HepG2 (cell line): ENCODE results near the gene RLN3. TPM values are rescaled to one million over a fixed set of nuclear protein-coding genes. Genes with fewer than 3 reads are reported as not detected.

Source experiments
- ATAC-seq: fragments of 200-7000 bp; cut with Tn5 transposase; 3 replicates; pipeline ENCODE4 v1.9.1; 2020; ENCODE audit warnings: mild to moderate bottlenecking, moderate library complexity
- BruUV-seq: library from RNA; stranded (reverse); fragments of 400-500 nt; replicated peaks from 2 replicates; lab custom pipeline; 2021; lab: Mats Ljungman, UMichigan
- CTCF ChIA-PET: fragments of 300-600 bp; formaldehyde crosslinking; extraction: SDS; loops from one replicate; lab custom pipeline; 2021; ENCODE audit warnings: low total read pairs, inconsistent platforms, low intra/inter-chr PET ratio; lab: Yijun Ruan, JAX
- POLR2A ChIA-PET: fragments of 350-600 bp; sonication (Branson Sonifier 250); formaldehyde crosslinking; loops from one replicate; lab custom pipeline; 2020; ENCODE audit warnings: antibody characterized with exemption, inconsistent platforms; lab: Yijun Ruan, JAX
- DNase-seq: peaks from one replicate; pipeline ENCODE4 v3.0.0-alpha.2; 2015; ENCODE audit warnings: low spot score
- FAIRE-seq: peaks from 3 replicates; lab custom pipeline; 2011; peaks lifted over from hg19 to GRCh38; lab: Jason Lieb, UNC
- H2AFZ ChIP-seq: one replicate; pipeline ENCODE4 v1.6.1; 2011; ENCODE audit warnings: low read length, inconsistent platforms
- H3K27ac ChIP-seq: fragments of 300-600 bp; 3 replicates; pipeline ENCODE4 v1.8.0; 2011; ENCODE audit warnings: mixed run types, mild to moderate bottlenecking, mixed read lengths, low read length, inconsistent platforms; ENCODE audit not compliant: insufficient read depth; ENCODE audit errors: extremely low read length
- H3K27me3 ChIP-seq, 2 experiments: fragments of 200-600 bp in 1 of 2; 2 replicates in 1 of 2; 3 replicates in 1 of 2; pipeline versions ENCODE4 v1.6.0 to v1.8.0; 2011; ENCODE audit warnings: low read length in 2 of 2, mild to moderate bottlenecking in 2 of 2, moderate library complexity in 2 of 2, inconsistent platforms in 1 of 2; ENCODE audit not compliant: insufficient read depth in 2 of 2, control insufficient read depth in 1 of 2
- H3K36me3 ChIP-seq, 2 experiments: fragments of 200-600 bp in 1 of 2; replicated peaks in 1 of 2; 2 replicates in 1 of 2; 3 replicates in 1 of 2; pipeline versions ENCODE4 v1.5.1 to v1.8.0; 2011; ENCODE audit warnings: low read length in 2 of 2, inconsistent platforms in 1 of 2; ENCODE audit not compliant: insufficient read depth in 2 of 2, control insufficient read depth in 1 of 2
- H3K4me1 ChIP-seq: 2 replicates; pipeline ENCODE4 v1.5.1; 2012; ENCODE audit warnings: low read length, inconsistent platforms; ENCODE audit not compliant: insufficient read depth
- H3K4me2 ChIP-seq: 2 replicates; pipeline ENCODE4 v1.6.0; 2011; ENCODE audit warnings: low read depth, low read length, inconsistent platforms
- H3K4me3 ChIP-seq, 3 experiments: fragments of 200-600 bp in 1 of 3; sonication (generic), shearing (Covaris generic) in 1 of 3; replicated peaks in 1 of 3; 2 replicates each; pipeline ENCODE4 v1.5.1; 2011 to 2016; ENCODE audit warnings: low read length in 3 of 3, inconsistent platforms in 2 of 3, low read depth in 2 of 3, mild to moderate bottlenecking in 2 of 3, control low read depth in 1 of 3, mixed read lengths in 1 of 3; ENCODE audit not compliant: insufficient read depth in 1 of 3
- H3K79me2 ChIP-seq: one replicate; pipeline ENCODE4 v1.6.1; 2011; ENCODE audit warnings: low read length, inconsistent platforms; ENCODE audit not compliant: insufficient read depth
- H3K9ac ChIP-seq: 2 replicates; pipeline ENCODE4 v1.6.0; 2011; ENCODE audit warnings: mild to moderate bottlenecking, low read depth, low read length, inconsistent platforms; ENCODE audit not compliant: insufficient read depth
- H3K9me3 ChIP-seq: 2 replicates; pipeline ENCODE4 v1.5.1; 2012; ENCODE audit warnings: mild to moderate bottlenecking, low read length
- H4K20me1 ChIP-seq: 2 replicates; pipeline ENCODE4 v1.6.0; 2011; ENCODE audit warnings: inconsistent platforms, mild to moderate bottlenecking, low read length, moderate library complexity; ENCODE audit not compliant: insufficient read depth
- XBP1 ChIP-seq: sonication (generic); formaldehyde crosslinking; IDR thresholded peaks from 2 replicates; pipeline ENCODE4 v1.5.0; 2020; ENCODE audit warnings: missing genetic modification reagents
- ZBTB37 ChIP-seq: sonication (generic); formaldehyde crosslinking; IDR thresholded peaks from 2 replicates; pipeline ENCODE4 v1.4.0; 2020; ENCODE audit warnings: mild to moderate bottlenecking, missing genetic modification reagents
- ZFP36 ChIP-seq: fragments of 150-350 bp; IDR thresholded peaks from 2 replicates; pipeline ENCODE4 v1.6.1; 2018; ENCODE audit warnings: borderline replicate concordance, low read length, low read depth; ENCODE audit not compliant: partially characterized antibody
- ZNF24 ChIP-seq: fragments of 450-650 bp; IDR thresholded peaks from 2 replicates; pipeline ENCODE4 v1.6.1; 2017; ENCODE audit warnings: antibody characterized with exemption, mild to moderate bottlenecking
- ZNF674 ChIP-seq: sonication (generic); formaldehyde crosslinking; IDR thresholded peaks from 2 replicates; pipeline ENCODE4 v1.5.0; 2020; ENCODE audit warnings: low read depth, mild to moderate bottlenecking, missing genetic modification reagents
- WGBS: methylation state at CpG from one replicate; pipeline ENCODE4 v1.1.6; 2017; ENCODE audit warnings: low lambda C conversion rate; 5-methylcytosine and 5-hydroxymethylcytosine counted together
- in situ Hi-C: cut with HindIII; loops from 2 replicates; pipeline ENCODE4 v1.10.0; 2017; ENCODE audit warnings: low pct_unique_long_range_greater_than_20kb; ENCODE audit not compliant: extremely low pct_ligation_motif_present
- intact Hi-C: fragments of 100-400 bp; cut with micrococcal nuclease; formaldehyde crosslinking; loops from one replicate; pipeline ENCODE4 v1.10.0; 2022; ENCODE audit not compliant: unreplicated experiment
- polyA plus RNA-seq, 8 experiments: library from polyadenylated mRNA; depleted of rRNA in 3 of 8; stranded (reverse) in 7 of 8; unstranded in 1 of 8; fragments of >200 nt; fragmentation: Illumina TruSeq in 4 of 8; extraction: Trizol in 4 of 8; gene quantifications; 2 replicates each; pipeline versions ENCODE4 v1.2.1 to v1.2.3, GENCODE V29; 2011 to 2016; ENCODE audit warnings: low read depth in 4 of 8, missing spikeins in 1 of 8, mixed read lengths in 1 of 8; ENCODE audit not compliant: insufficient read depth in 1 of 8
- total RNA-seq, 5 experiments: library from RNA; depleted of rRNA; stranded (reverse); fragments of >200 nt; fragmentation: Illumina TruSeq; extraction: Trizol; gene quantifications; 2 replicates each; pipeline ENCODE4 v1.2.3, GENCODE V29; 2016; ENCODE audit warnings: low read depth in 1 of 5

Gene RLN3
- total and polyA plus RNA-seq, 2 of the 13 experiments (the other 11 are each of a cell fraction or from before 2014, with no cell fraction given), result not detected

GRCh38 chr19:14078411-14078810 is 50.5 kb downstream of the RLN3 start:
- in situ Hi-C loops (no loop called here), intact Hi-C loops (no loop called here)
- TF ChIP-seq ZNF674 (no peak), ZNF24 (no peak), ZBTB37 (CRISPR knock-in tag) (no peak), ZFP36 (no peak), XBP1 (no peak)
- ChIA-PET POLR2A (interaction anchor here (1.1 to 1.4 kb wide), 2 partner anchors 19 to 58 kb away, joined by 3 read pairs; partner anchors contain the start of gene ASF1B), CTCF (no interaction called here)
- Histone ChIP-seq H2AFZ (no peak overlapping the region), H3K4me3 (no peak overlapping the region), H3K79me2 (peaks cover 8% of the 10 kb centered on the region), H3K4me1 (peaks cover 27% of the 10 kb centered on the region), H3K27ac (no peak overlapping the region), H3K36me3 (no peaks in the 10 kb centered on the region), H3K27me3 (no peaks in the 10 kb centered on the region; a peak in 1 of 5 replicates), H3K9ac (no peak overlapping the region), H4K20me1 (no peaks in the 10 kb centered on the region), H3K9me3 (no peaks in the 10 kb centered on the region), H3K4me2 (no peak overlapping the region)
- DNase-seq (no peak), FAIRE-seq (no peak), ATAC-seq (no peak)
- WGBS, result 94% methylated on average over 2 of the region's 2 CpGs
- no TSS peak for BruUV-seq

Other genes starting within 250 kb of the RLN3 start
- gene ZSWIM4, start 232.7 kb upstream of the RLN3 start, total RNA-seq (2016; rRNA removed; fragmentation: Illumina TruSeq; extraction: Trizol), result 0.27 and 0.33 TPM in 2 replicates
- gene ZSWIM4, start 232.7 kb upstream of the RLN3 start, polyA plus RNA-seq (2011; rRNA removed), result 0.86 and 1.8 TPM in 2 replicates
- not detected in 2 replicates for gene NANOS3, start 151.0 kb upstream of the RLN3 start, total RNA-seq (2016; rRNA removed; fragmentation: Illumina TruSeq; extraction: Trizol)
- 0.21 TPM in 1 of 2 replicates, not detected in the other for gene NANOS3, start 151.0 kb upstream of the RLN3 start, polyA plus RNA-seq (2011; rRNA removed)
- gene BRME1, start 122.0 kb upstream of the RLN3 start, total RNA-seq (2016; rRNA removed; fragmentation: Illumina TruSeq; extraction: Trizol), result 0.84 and 1.5 TPM in 2 replicates
- gene BRME1, start 122.0 kb upstream of the RLN3 start, polyA plus RNA-seq (2011; rRNA removed), result 0.74 and 0.91 TPM in 2 replicates
- 6.4 and 9.7 TPM in 2 replicates for gene CC2D1A, start 121.9 kb upstream of the RLN3 start, total RNA-seq (2016; rRNA removed; fragmentation: Illumina TruSeq; extraction: Trizol)
- gene CC2D1A, start 121.9 kb upstream of the RLN3 start, polyA plus RNA-seq (2011; rRNA removed), result 11.5 and 17.0 TPM in 2 replicates
- gene PODNL1, start 89.7 kb upstream of the RLN3 start, total RNA-seq (2016; rRNA removed; fragmentation: Illumina TruSeq; extraction: Trizol), result not detected in 2 replicates
- gene PODNL1, start 89.7 kb upstream of the RLN3 start, polyA plus RNA-seq (2011; rRNA removed), result 0.18 TPM in 1 of 2 replicates, not detected in the other
- gene DCAF15, start 75.6 kb upstream of the RLN3 start, total RNA-seq (2016; rRNA removed; fragmentation: Illumina TruSeq; extraction: Trizol), result 8.5 and 14.0 TPM in 2 replicates
- gene DCAF15, start 75.6 kb upstream of the RLN3 start, polyA plus RNA-seq (2011; rRNA removed), result 13.5 and 13.6 TPM in 2 replicates
- 1.3 and 1.4 TPM in 2 replicates for gene RFX1, start 21.8 kb upstream of the RLN3 start, total RNA-seq (2016; rRNA removed; fragmentation: Illumina TruSeq; extraction: Trizol)
- gene RFX1, start 21.8 kb upstream of the RLN3 start, polyA plus RNA-seq (2011; rRNA removed), result 0.56 and 1.1 TPM in 2 replicates
- gene IL27RA, start 3.6 kb downstream of the RLN3 start, total RNA-seq (2016; rRNA removed; fragmentation: Illumina TruSeq; extraction: Trizol), result 3.4 and 8.1 TPM in 2 replicates
- gene IL27RA, start 3.6 kb downstream of the RLN3 start, polyA plus RNA-seq (2011; rRNA removed), result 3.5 and 5.4 TPM in 2 replicates
- 2.4 and 2.5 TPM in 2 replicates for gene PALM3, start 33.9 kb downstream of the RLN3 start, total RNA-seq (2016; rRNA removed; fragmentation: Illumina TruSeq; extraction: Trizol)
- gene PALM3, start 33.9 kb downstream of the RLN3 start, polyA plus RNA-seq (2011; rRNA removed), result 0.79 and 1.0 TPM in 2 replicates
- 5.2 and 5.4 TPM in 2 replicates for gene MISP3, start 44.6 kb downstream of the RLN3 start, total RNA-seq (2016; rRNA removed; fragmentation: Illumina TruSeq; extraction: Trizol)
- 2.5 and 3.4 TPM in 2 replicates for gene MISP3, start 44.6 kb downstream of the RLN3 start, polyA plus RNA-seq (2011; rRNA removed)
- 0.11 TPM in 1 of 2 replicates, not detected in the other for gene C19orf67, start 57.6 kb downstream of the RLN3 start, total RNA-seq (2016; rRNA removed; fragmentation: Illumina TruSeq; extraction: Trizol)
- gene C19orf67, start 57.6 kb downstream of the RLN3 start, polyA plus RNA-seq (2011; rRNA removed), result 0.32 and 0.69 TPM in 2 replicates
- 27.0 and 45.0 TPM in 2 replicates for gene SAMD1, start 62.6 kb downstream of the RLN3 start, total RNA-seq (2016; rRNA removed; fragmentation: Illumina TruSeq; extraction: Trizol)
- gene SAMD1, start 62.6 kb downstream of the RLN3 start, polyA plus RNA-seq (2011; rRNA removed), result 17.5 and 18.9 TPM in 2 replicates
- 11.0 and 14.0 TPM in 2 replicates for gene PRKACA, start 89.6 kb downstream of the RLN3 start, total RNA-seq (2016; rRNA removed; fragmentation: Illumina TruSeq; extraction: Trizol)
- 18.2 and 22.9 TPM in 2 replicates for gene PRKACA, start 89.6 kb downstream of the RLN3 start, polyA plus RNA-seq (2011; rRNA removed)
- 21.9 and 24.8 TPM in 2 replicates for gene ASF1B, start 108.4 kb downstream of the RLN3 start, total RNA-seq (2016; rRNA removed; fragmentation: Illumina TruSeq; extraction: Trizol)
- gene ASF1B, start 108.4 kb downstream of the RLN3 start, polyA plus RNA-seq (2011; rRNA removed), result 14.8 and 18.2 TPM in 2 replicates
- 0.41 and 0.49 TPM in 2 replicates for gene ADGRL1, start 178.0 kb downstream of the RLN3 start, total RNA-seq (2016; rRNA removed; fragmentation: Illumina TruSeq; extraction: Trizol)
- gene ADGRL1, start 178.0 kb downstream of the RLN3 start, polyA plus RNA-seq (2011; rRNA removed), result 1.7 and 1.9 TPM in 2 replicates